KOPT-K1 (cell line): ENCODE data around the gene SLC1A7.

Experiments
- H3K27ac ChIP-seq: fragments of 200-600 bp; sonication (generic); 2 replicates; pipeline ENCODE4 v1.5.1; 2016; ENCODE audit warnings: antibody characterized with exemption, mild to moderate bottlenecking, low read depth, low read length; ENCODE audit not compliant: poor library complexity, severe bottlenecking
- H3K36me3 ChIP-seq: fragments of 200-600 bp; sonication (generic); 2 replicates; pipeline ENCODE4 v1.5.1; 2017; ENCODE audit warnings: antibody characterized with exemption, mild to moderate bottlenecking, low read length, moderate library complexity; ENCODE audit not compliant: insufficient read depth
- H3K9me3 ChIP-seq: fragments of 200-600 bp; sonication (generic); 2 replicates; pipeline ENCODE4 v1.5.1; 2017; ENCODE audit warnings: antibody characterized with exemption, low read length, mild to moderate bottlenecking; ENCODE audit not compliant: insufficient read depth, poor library complexity, severe bottlenecking

Gene SLC1A7

GRCh38 chr1:53107570-53108322 lies 34.7 kb downstream of the SLC1A7 start:
- no peaks in the 10 kb centered on the region for H3K36me3 ChIP-seq
- H3K9me3 ChIP-seq, result no peaks in the 10 kb centered on the region
- peak overlapping the region; percentile 59 for H3K27ac ChIP-seq

GRCh38 chr1:53107090-53107489 lies 35.3 kb downstream of the SLC1A7 start:
- peak overlapping the region; percentile 59 for H3K27ac ChIP-seq
- no peaks in the 10 kb centered on the region for H3K36me3 ChIP-seq
- H3K9me3 ChIP-seq, result no peaks in the 10 kb centered on the region

- H3K27ac ChIP-seq, result peak overlapping the region; percentile 28
- peaks cover 25% of the 10 kb centered on the region for H3K9me3 ChIP-seq
- H3K36me3 ChIP-seq, result no peaks in the 10 kb centered on the region
Observed at GRCh38 chr1:53104289-53104913, 38.0 kb downstream of the SLC1A7 start.

GRCh38 chr1:53094533-53094919 lies 47.9 kb downstream of the SLC1A7 start:
- no peaks in the 10 kb centered on the region for H3K36me3 ChIP-seq
- H3K9me3 ChIP-seq, result peaks cover 42% of the 10 kb centered on the region
- no peak overlapping the region for H3K27ac ChIP-seq

GRCh38 chr1:53093778-53094532 lies 48.5 kb downstream of the SLC1A7 start:
- Histone ChIP-seq H3K27ac (no peak overlapping the region), H3K9me3 (peaks cover 36% of the 10 kb centered on the region), H3K36me3 (no peaks in the 10 kb centered on the region)

GRCh38 chr1:53093451-53093754 lies 49.0 kb downstream of the SLC1A7 start:
- Histone ChIP-seq H3K27ac (no peak overlapping the region), H3K9me3 (peaks cover 31% of the 10 kb centered on the region), H3K36me3 (no peaks in the 10 kb centered on the region)

- H3K9me3 ChIP-seq, result peaks cover 25% of the 10 kb centered on the region
- H3K27ac ChIP-seq, result no peak overlapping the region
- H3K36me3 ChIP-seq, result no peaks in the 10 kb centered on the region
Observed at GRCh38 chr1:53092659-53093450, 49.6 kb downstream of the SLC1A7 start.

- peak overlapping the region; percentile 13 for H3K27ac ChIP-seq
- H3K36me3 ChIP-seq, result no peaks in the 10 kb centered on the region
- peaks cover 17% of the 10 kb centered on the region for H3K9me3 ChIP-seq
Observed at GRCh38 chr1:53091841-53092645, 50.4 kb downstream of the SLC1A7 start.

- Histone ChIP-seq H3K9me3 (peaks cover 1% of the 10 kb centered on the region), H3K36me3 (no peaks in the 10 kb centered on the region), H3K27ac (no peak overlapping the region)
Observed at GRCh38 chr1:53090227-53091147, 52.0 kb downstream of the SLC1A7 start.

GRCh38 chr1:53089478-53090226 lies 52.8 kb downstream of the SLC1A7 start:
- no peak overlapping the region for H3K27ac ChIP-seq

GRCh38 chr1:53088616-53089300 lies 53.7 kb downstream of the SLC1A7 start:
- Histone ChIP-seq H3K9me3 (no peaks in the 10 kb centered on the region), H3K36me3 (no peaks in the 10 kb centered on the region), H3K27ac (no peak overlapping the region)

More at GRCh38 chr1:53089478-53090226, 52.8 kb downstream of the SLC1A7 start:
- Histone ChIP-seq H3K9me3 (no peaks in the 10 kb centered on the region), H3K36me3 (no peaks in the 10 kb centered on the region)

GRCh38 chr1:53087332-53088285 lies 54.8 kb downstream of the SLC1A7 start:
- Histone ChIP-seq H3K9me3 (no peaks in the 10 kb centered on the region), H3K36me3 (no peaks in the 10 kb centered on the region), H3K27ac (no peak overlapping the region)
